Liver (tissue), 3 donors: Measurements from ENCODE around the gene FBXL2.

Source experiments
- CTCF ChIP-seq: fragments of 150-350 bp; IDR thresholded peaks from 2 replicates; pipeline ENCODE4 v1.5.1; 2017; ENCODE audit warnings: improper control_type of control experiment, low read depth, low read length; ENCODE audit not compliant: missing input control
- FOXA1 ChIP-seq: IDR thresholded peaks from 2 replicates; pipeline ENCODE4 v1.6.1; 2016; ENCODE audit warnings: antibody characterized with exemption
- REST ChIP-seq: IDR thresholded peaks from 2 replicates; pipeline ENCODE4 v1.6.1; 2016; ENCODE audit warnings: antibody characterized with exemption, mild to moderate bottlenecking
- TAF1 ChIP-seq: conservative IDR thresholded peaks from 2 replicates; pipeline ENCODE4 v1.6.1; 2016; ENCODE audit warnings: antibody characterized with exemption, mild to moderate bottlenecking
- YY1 ChIP-seq: IDR thresholded peaks from 2 replicates; pipeline ENCODE4 v1.6.1; 2016; ENCODE audit warnings: antibody characterized with exemption, mild to moderate bottlenecking
- TF ChIP-seq, protein P1 (sequence below): IDR thresholded peaks from 2 replicates; pipeline ENCODE4 v1.6.1; 2016; ENCODE audit warnings: antibody characterized with exemption
- donor health status: healthy.
- donor health status: healthy.

- TF ChIP-seq REST (no peak), CTCF (peak; percentile 91), YY1 (no peak), TAF1 (no peak), FOXA1 (no peak)
- TF ChIP-seq, protein P1, sequence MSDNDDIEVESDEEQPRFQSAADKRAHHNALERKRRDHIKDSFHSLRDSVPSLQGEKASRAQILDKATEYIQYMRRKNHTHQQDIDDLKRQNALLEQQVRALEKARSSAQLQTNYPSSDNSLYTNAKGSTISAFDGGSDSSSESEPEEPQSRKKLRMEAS: no peak
Observed at GRCh38 chr3:33372218-33373081, 95.2 kb downstream of the FBXL2 start.
